Choroid plexus epithelial cell (primary cell): ENCODE measurements around the gene ERCC4.
A peak's percentile ranks its signal among the peaks of the same experiment; 100 is the strongest.

Experiments
- DNase-seq: peaks from one replicate; pipeline ENCODE4 v3.0.0-alpha.2; 2010; ENCODE audit warnings: low read depth
- H3K4me3 ChIP-seq: 2 replicates; pipeline ENCODE4 v1.5.1; 2011; ENCODE audit warnings: low read depth, mild to moderate bottlenecking, control low read depth, low read length, moderate library complexity
- TF ChIP-seq, protein P1 (sequence below): conservative IDR thresholded peaks from 2 replicates; pipeline ENCODE4 v1.5.1; 2011; ENCODE audit warnings: low read depth, mild to moderate bottlenecking, control low read depth, inconsistent platforms, low read length, moderate library complexity

Gene ERCC4

GRCh38 chr16:13953501-13953900 is 33.5 kb downstream of the ERCC4 start:
- DNase-seq = no peak
- TF ChIP-seq, protein P1, sequence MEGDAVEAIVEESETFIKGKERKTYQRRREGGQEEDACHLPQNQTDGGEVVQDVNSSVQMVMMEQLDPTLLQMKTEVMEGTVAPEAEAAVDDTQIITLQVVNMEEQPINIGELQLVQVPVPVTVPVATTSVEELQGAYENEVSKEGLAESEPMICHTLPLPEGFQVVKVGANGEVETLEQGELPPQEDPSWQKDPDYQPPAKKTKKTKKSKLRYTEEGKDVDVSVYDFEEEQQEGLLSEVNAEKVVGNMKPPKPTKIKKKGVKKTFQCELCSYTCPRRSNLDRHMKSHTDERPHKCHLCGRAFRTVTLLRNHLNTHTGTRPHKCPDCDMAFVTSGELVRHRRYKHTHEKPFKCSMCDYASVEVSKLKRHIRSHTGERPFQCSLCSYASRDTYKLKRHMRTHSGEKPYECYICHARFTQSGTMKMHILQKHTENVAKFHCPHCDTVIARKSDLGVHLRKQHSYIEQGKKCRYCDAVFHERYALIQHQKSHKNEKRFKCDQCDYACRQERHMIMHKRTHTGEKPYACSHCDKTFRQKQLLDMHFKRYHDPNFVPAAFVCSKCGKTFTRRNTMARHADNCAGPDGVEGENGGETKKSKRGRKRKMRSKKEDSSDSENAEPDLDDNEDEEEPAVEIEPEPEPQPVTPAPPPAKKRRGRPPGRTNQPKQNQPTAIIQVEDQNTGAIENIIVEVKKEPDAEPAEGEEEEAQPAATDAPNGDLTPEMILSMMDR = no peak
- no peak overlapping the region for H3K4me3 ChIP-seq

GRCh38 chr16:13956635-13957196 is 36.8 kb downstream of the ERCC4 start:
- no peak for DNase-seq
- no peak overlapping the region for H3K4me3 ChIP-seq
- TF ChIP-seq, protein P1 = no peak

DNA sequence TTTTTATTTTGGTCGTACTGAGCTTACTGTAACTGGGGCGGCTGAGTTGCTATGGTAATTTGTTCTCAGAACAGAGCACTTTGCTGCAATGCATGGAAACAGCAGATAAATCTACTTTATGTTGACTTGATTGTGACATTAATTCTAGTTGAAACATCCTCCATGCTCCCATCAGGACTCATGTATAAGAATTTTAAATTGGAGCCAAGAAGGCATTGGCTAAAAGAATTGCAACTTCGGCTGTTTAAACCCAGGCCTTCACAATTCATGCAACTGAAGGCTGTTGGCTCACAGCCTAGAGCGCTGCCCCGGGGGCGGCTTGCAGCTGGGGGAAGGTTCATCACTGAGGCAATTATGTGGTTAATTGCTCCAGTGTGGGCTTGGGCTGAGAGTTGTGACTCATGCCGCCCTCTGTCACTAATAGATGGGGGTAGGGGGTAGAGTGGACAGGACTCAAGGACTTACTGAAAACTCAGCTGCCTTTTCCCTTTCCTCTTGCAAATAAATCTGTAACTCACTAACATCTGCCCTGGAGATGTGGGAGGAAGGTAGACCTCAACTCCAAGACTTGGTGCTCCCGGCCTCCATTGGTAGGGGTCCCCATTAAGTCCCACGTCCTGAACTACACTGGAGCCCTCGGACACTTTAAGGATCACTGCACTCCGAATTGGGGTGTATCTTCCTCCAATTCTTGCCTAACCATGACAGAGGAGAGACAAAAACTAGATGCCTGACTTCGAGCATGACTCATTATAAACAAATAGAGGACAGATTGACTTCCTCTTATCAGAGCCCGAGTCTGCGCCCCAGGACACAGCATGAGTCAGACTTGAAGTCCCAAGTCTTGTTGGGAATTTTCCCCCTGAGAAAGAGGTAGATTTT is 37.5 kb downstream of the ERCC4 start:
- peak; percentile 96 for DNase-seq
- TF ChIP-seq, protein P1 = no peak
- H3K4me3 ChIP-seq = peak overlapping the region; percentile 20

DNA sequence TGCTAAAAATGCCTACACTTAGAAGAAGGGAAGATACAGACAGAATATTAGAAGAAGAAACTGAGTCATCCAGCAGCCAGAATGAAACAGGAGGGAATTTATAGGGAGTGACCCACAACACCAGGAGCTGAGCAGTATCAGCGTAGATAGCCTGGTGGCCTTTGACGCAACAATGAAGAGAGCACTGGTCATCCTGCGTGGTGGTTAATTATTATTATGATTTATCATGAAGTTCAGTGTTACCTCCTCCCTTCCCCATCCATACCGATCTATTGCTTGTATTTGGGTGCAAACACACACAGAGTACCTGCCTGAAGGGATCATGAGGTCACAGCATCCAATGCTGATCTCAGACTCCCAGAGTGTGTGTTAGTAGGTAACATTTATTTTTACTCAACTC is 38.5 kb downstream of the ERCC4 start:
- no peak for DNase-seq
- H3K4me3 ChIP-seq = no peak overlapping the region
- TF ChIP-seq, protein P1 = no peak

DNA sequence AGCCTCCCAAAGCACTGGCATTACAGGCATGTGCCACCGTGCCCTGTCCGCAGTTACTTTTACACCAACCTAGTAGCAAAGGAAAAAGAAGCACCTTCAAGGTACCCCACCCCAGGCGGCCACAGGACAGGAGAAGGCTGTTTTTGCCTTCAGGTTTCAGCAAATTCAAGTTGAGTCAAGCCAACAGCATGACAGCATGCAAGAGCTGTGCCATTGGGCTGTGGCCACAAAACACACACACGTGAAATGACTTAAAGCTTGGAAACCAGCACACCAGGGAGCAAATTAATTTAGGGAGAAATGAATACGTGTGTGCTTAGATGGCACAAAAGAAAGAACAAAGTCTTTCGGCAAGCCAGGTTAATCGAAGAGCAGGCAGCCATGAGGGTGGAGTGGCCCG is 39.7 kb downstream of the ERCC4 start:
- H3K4me3 ChIP-seq = no peak overlapping the region
- TF ChIP-seq, protein P1 = no peak
- no peak for DNase-seq

- TF ChIP-seq, protein P1 = no peak
- peak; percentile 97 for DNase-seq
These were observed 41.3 kb downstream of the ERCC4 start for GRCh38 chr16:13961099-13961811.

More at GRCh38 chr16:13961099-13961811, 41.3 kb downstream of the ERCC4 start:
- H3K4me3 ChIP-seq = no peak overlapping the region
